HepG2 (cell line): ENCODE measurements around the gene PARP3. TPM values are rescaled to one million over a fixed set of nuclear protein-coding genes. Genes with fewer than 3 reads are reported as not detected.

Experiments
- ATAC-seq: fragments of 200-7000 bp; cut with Tn5 transposase; 3 replicates; pipeline ENCODE4 v1.9.1; 2020; ENCODE audit warnings: mild to moderate bottlenecking, moderate library complexity
- BruUV-seq: library from RNA; stranded (reverse); fragments of 400-500 nt; replicated peaks from 2 replicates; lab custom pipeline; 2021; lab: Mats Ljungman, UMichigan
- CTCF ChIA-PET: fragments of 300-600 bp; formaldehyde crosslinking; extraction: SDS; loops from one replicate; lab custom pipeline; 2021; ENCODE audit warnings: low total read pairs, inconsistent platforms, low intra/inter-chr PET ratio; lab: Yijun Ruan, JAX
- POLR2A ChIA-PET: fragments of 350-600 bp; sonication (Branson Sonifier 250); formaldehyde crosslinking; loops from one replicate; lab custom pipeline; 2020; ENCODE audit warnings: antibody characterized with exemption, inconsistent platforms; lab: Yijun Ruan, JAX
- DNase-seq: peaks from one replicate; pipeline ENCODE4 v3.0.0-alpha.2; 2015; ENCODE audit warnings: low spot score
- FAIRE-seq: peaks from 3 replicates; lab custom pipeline; 2011; peaks lifted over from hg19 to GRCh38; lab: Jason Lieb, UNC
- H2AFZ ChIP-seq: one replicate; pipeline ENCODE4 v1.6.1; 2011; ENCODE audit warnings: low read length, inconsistent platforms
- H3K27ac ChIP-seq: fragments of 300-600 bp; 3 replicates; pipeline ENCODE4 v1.8.0; 2011; ENCODE audit warnings: mixed run types, mild to moderate bottlenecking, mixed read lengths, low read length, inconsistent platforms; ENCODE audit not compliant: insufficient read depth; ENCODE audit errors: extremely low read length
- H3K27me3 ChIP-seq, 2 experiments: fragments of 200-600 bp in 1 of 2; 2 replicates in 1 of 2; 3 replicates in 1 of 2; pipeline versions ENCODE4 v1.6.0 to v1.8.0; 2011; ENCODE audit warnings: low read length in 2 of 2, mild to moderate bottlenecking in 2 of 2, moderate library complexity in 2 of 2, inconsistent platforms in 1 of 2; ENCODE audit not compliant: insufficient read depth in 2 of 2, control insufficient read depth in 1 of 2
- H3K36me3 ChIP-seq, 2 experiments: fragments of 200-600 bp in 1 of 2; replicated peaks in 1 of 2; 2 replicates in 1 of 2; 3 replicates in 1 of 2; pipeline versions ENCODE4 v1.5.1 to v1.8.0; 2011; ENCODE audit warnings: low read length in 2 of 2, inconsistent platforms in 1 of 2; ENCODE audit not compliant: insufficient read depth in 2 of 2, control insufficient read depth in 1 of 2
- H3K4me1 ChIP-seq: 2 replicates; pipeline ENCODE4 v1.5.1; 2012; ENCODE audit warnings: low read length, inconsistent platforms; ENCODE audit not compliant: insufficient read depth
- H3K4me2 ChIP-seq: 2 replicates; pipeline ENCODE4 v1.6.0; 2011; ENCODE audit warnings: low read depth, low read length, inconsistent platforms
- H3K4me3 ChIP-seq, 3 experiments: fragments of 200-600 bp in 1 of 3; sonication (generic), shearing (Covaris generic) in 1 of 3; replicated peaks in 1 of 3; 2 replicates each; pipeline ENCODE4 v1.5.1; 2011 to 2016; ENCODE audit warnings: low read length in 3 of 3, inconsistent platforms in 2 of 3, low read depth in 2 of 3, mild to moderate bottlenecking in 2 of 3, control low read depth in 1 of 3, mixed read lengths in 1 of 3; ENCODE audit not compliant: insufficient read depth in 1 of 3
- H3K79me2 ChIP-seq: one replicate; pipeline ENCODE4 v1.6.1; 2011; ENCODE audit warnings: low read length, inconsistent platforms; ENCODE audit not compliant: insufficient read depth
- H3K9ac ChIP-seq: 2 replicates; pipeline ENCODE4 v1.6.0; 2011; ENCODE audit warnings: mild to moderate bottlenecking, low read depth, low read length, inconsistent platforms; ENCODE audit not compliant: insufficient read depth
- H3K9me3 ChIP-seq: 2 replicates; pipeline ENCODE4 v1.5.1; 2012; ENCODE audit warnings: mild to moderate bottlenecking, low read length
- H4K20me1 ChIP-seq: 2 replicates; pipeline ENCODE4 v1.6.0; 2011; ENCODE audit warnings: inconsistent platforms, mild to moderate bottlenecking, low read length, moderate library complexity; ENCODE audit not compliant: insufficient read depth
- ATAD3A ChIP-seq: sonication (generic); formaldehyde crosslinking; IDR thresholded peaks from 2 replicates; pipeline ENCODE4 v1.4.0; 2020; ENCODE audit warnings: missing genetic modification reagents
- BATF2 ChIP-seq: sonication (generic); formaldehyde crosslinking; IDR thresholded peaks from 2 replicates; pipeline ENCODE4 v1.8.0; 2022; ENCODE audit warnings: mild to moderate bottlenecking, missing genetic modification reagents, moderate library complexity
- CREB3 ChIP-seq: sonication (generic); formaldehyde crosslinking; IDR thresholded peaks from 2 replicates; pipeline ENCODE4 v1.5.0; 2020; ENCODE audit warnings: missing genetic modification reagents
- E2F1 ChIP-seq: sonication (generic); formaldehyde crosslinking; IDR thresholded peaks from 2 replicates; pipeline ENCODE4 v1.5.0; 2020; ENCODE audit warnings: missing genetic modification reagents
- ESRRA ChIP-seq: sonication (generic); formaldehyde crosslinking; IDR thresholded peaks from 2 replicates; pipeline ENCODE4 v1.5.1; 2020; ENCODE audit warnings: mild to moderate bottlenecking, low read depth, missing genetic modification reagents
- HCFC1 ChIP-seq: fragments of 150-350 bp; IDR thresholded peaks from 2 replicates; pipeline ENCODE4 v1.6.1; 2014; ENCODE audit warnings: low read depth, low read length
- KLF12 ChIP-seq: sonication (generic); formaldehyde crosslinking; IDR thresholded peaks from 2 replicates; pipeline ENCODE4 v1.4.0; 2020; ENCODE audit warnings: missing genetic modification reagents, borderline replicate concordance
- MEF2D ChIP-seq: sonication (generic); formaldehyde crosslinking; IDR thresholded peaks from 2 replicates; pipeline ENCODE4 v1.5.1; 2020; ENCODE audit warnings: mild to moderate bottlenecking, missing genetic modification reagents
- SOX5 ChIP-seq: IDR thresholded peaks from 2 replicates; pipeline ENCODE4 v1.6.1; 2016; ENCODE audit warnings: borderline replicate concordance
- TOE1 ChIP-seq: sonication (generic); formaldehyde crosslinking; IDR thresholded peaks from 2 replicates; pipeline ENCODE4 v1.4.0; 2020; ENCODE audit warnings: mild to moderate bottlenecking, missing genetic modification reagents
- USF2 ChIP-seq, 2 experiments: sonication (generic) in 1 of 2; formaldehyde crosslinking in 1 of 2; IDR thresholded peaks; 2 replicates each; pipeline versions ENCODE4 v1.5.1 to v1.6.1; 2011 to 2020; ENCODE audit warnings: borderline replicate concordance in 1 of 2, low read depth in 1 of 2, low read length in 1 of 2, mild to moderate bottlenecking in 1 of 2, missing genetic modification reagents in 1 of 2, moderate library complexity in 1 of 2
- ZBTB49 ChIP-seq: sonication (generic); formaldehyde crosslinking; IDR thresholded peaks from 2 replicates; pipeline ENCODE4 v1.4.0; 2020; ENCODE audit warnings: missing genetic modification reagents, borderline replicate concordance
- ZNF549 ChIP-seq: sonication (generic); formaldehyde crosslinking; IDR thresholded peaks from 2 replicates; pipeline ENCODE4 v1.5.0; 2020; ENCODE audit warnings: missing genetic modification reagents
- ZNF770 ChIP-seq: sonication (generic); formaldehyde crosslinking; IDR thresholded peaks from 2 replicates; pipeline ENCODE4 v1.5.0; 2020; ENCODE audit warnings: mild to moderate bottlenecking, missing genetic modification reagents
- WGBS: methylation state at CpG from one replicate; pipeline ENCODE4 v1.1.6; 2017; ENCODE audit warnings: low lambda C conversion rate; 5-methylcytosine and 5-hydroxymethylcytosine counted together
- in situ Hi-C: cut with HindIII; loops from 2 replicates; pipeline ENCODE4 v1.10.0; 2017; ENCODE audit warnings: low pct_unique_long_range_greater_than_20kb; ENCODE audit not compliant: extremely low pct_ligation_motif_present
- intact Hi-C: fragments of 100-400 bp; cut with micrococcal nuclease; formaldehyde crosslinking; loops from one replicate; pipeline ENCODE4 v1.10.0; 2022; ENCODE audit not compliant: unreplicated experiment
- polyA plus RNA-seq, 8 experiments: library from polyadenylated mRNA; depleted of rRNA in 3 of 8; stranded (reverse) in 7 of 8; unstranded in 1 of 8; fragments of >200 nt; fragmentation: Illumina TruSeq in 4 of 8; extraction: Trizol in 4 of 8; gene quantifications; 2 replicates each; pipeline versions ENCODE4 v1.2.1 to v1.2.3, GENCODE V29; 2011 to 2016; ENCODE audit warnings: low read depth in 4 of 8, missing spikeins in 1 of 8, mixed read lengths in 1 of 8; ENCODE audit not compliant: insufficient read depth in 1 of 8
- total RNA-seq, 5 experiments: library from RNA; depleted of rRNA; stranded (reverse); fragments of >200 nt; fragmentation: Illumina TruSeq; extraction: Trizol; gene quantifications; 2 replicates each; pipeline ENCODE4 v1.2.3, GENCODE V29; 2016; ENCODE audit warnings: low read depth in 1 of 5

The PARP3 gene
- total and polyA plus RNA-seq, 2 of the 13 experiments (the other 11 are each of a cell fraction or from before 2014, with no cell fraction given), result 11.2 to 21.5 TPM

- TF ChIP-seq ATAD3A (no peak), CREB3 (CRISPR knock-in tag) (no peak), TOE1 (no peak), E2F1 (CRISPR knock-in tag) (no peak), SOX5 (CRISPR knock-in tag) (no peak), BATF2 (no peak), ZNF549 (CRISPR knock-in tag) (no peak), USF2 (IDR thresholded peaks at IDR 0.05; ENCODE audit: low read depth, low read length) (no peak), USF2 (CRISPR knock-in tag; IDR thresholded peaks at IDR 0.05; ENCODE audit: borderline replicate concordance) (no peak), MEF2D (no peak), HCFC1 (no peak), KLF12 (no peak), ZBTB49 (CRISPR knock-in tag) (no peak), ESRRA (no peak), ZNF770 (CRISPR knock-in tag) (no peak)
- Histone ChIP-seq H3K27ac (no peak overlapping the region), H3K27me3 (peaks cover 0 to 1% of the 10 kb centered on the region in 2 experiments; a peak in 1 of 5 replicates), H2AFZ (no peak overlapping the region), H3K4me2 (no peak overlapping the region), H3K9me3 (no peaks in the 10 kb centered on the region), H3K79me2 (no peaks in the 10 kb centered on the region), H3K36me3 (no peaks in the 10 kb centered on the region), H4K20me1 (no peaks in the 10 kb centered on the region), H3K4me1 (no peaks in the 10 kb centered on the region), H3K4me3 (no peak overlapping the region), H3K9ac (no peak overlapping the region)
- in situ Hi-C loops (no loop called here), intact Hi-C loops (no loop called here)
- POLR2A ChIA-PET, result no interaction called here
- ATAC-seq (no peak), FAIRE-seq (no peak), DNase-seq (no peak)
- no TSS peak for BruUV-seq
- 56% methylated on average over 11 of the region's 11 CpGs for WGBS
- CTCF ChIA-PET, result no interaction called here
Observed at GRCh38 chr3:51921081-51921578, 21.0 kb upstream of the PARP3 start.
